SK-N-SH treated with all-trans-retinoic acid at 6 μM for 48 hours (cell line): ENCODE measurements around the gene CHD1.

Source experiments
- ATAC-seq: fragments of 200-7000 bp; cut with Tn5 transposase; 3 replicates; pipeline ENCODE4 v1.9.1; 2020; ENCODE audit warnings: mild to moderate bottlenecking, moderate library complexity
- ARNTL ChIP-seq: fragments of 450-650 bp; formaldehyde crosslinking; IDR thresholded peaks from 2 replicates; pipeline ENCODE4 v1.5.0; 2020; ENCODE audit warnings: low read depth, mild to moderate bottlenecking, moderate library complexity, borderline replicate concordance
- BACH2 ChIP-seq: fragments of 250-450 bp; sonication (Bioruptor Pico); IDR thresholded peaks from 2 replicates; pipeline ENCODE4 v1.9.0; 2021; ENCODE audit warnings: mild to moderate bottlenecking, borderline replicate concordance
- CREB5 ChIP-seq: fragments of 250-450 bp; sonication (Bioruptor Pico); IDR thresholded peaks from 2 replicates; pipeline ENCODE4 v1.5.1; 2020; ENCODE audit warnings: low read depth, mild to moderate bottlenecking, moderate library complexity
- CSDC2 ChIP-seq: fragments of 250-450 bp; sonication (Bioruptor Pico); IDR thresholded peaks from 2 replicates; pipeline ENCODE4 v1.5.0; 2020; ENCODE audit warnings: mild to moderate bottlenecking, moderate library complexity
- ESRRG ChIP-seq: fragments of 250-450 bp; sonication (Bioruptor Pico); IDR thresholded peaks from 2 replicates; pipeline ENCODE4 v1.6.1; 2021; ENCODE audit warnings: mild to moderate bottlenecking
- GLIS3 ChIP-seq: fragments of 250-450 bp; sonication (Bioruptor Pico); IDR thresholded peaks from 2 replicates; pipeline ENCODE4 v1.5.0; 2020; ENCODE audit warnings: mild to moderate bottlenecking, moderate library complexity
- ISL1 ChIP-seq: fragments of 250-450 bp; sonication (Bioruptor Pico); IDR thresholded peaks from 2 replicates; pipeline ENCODE4 v2.1.2; 2022; ENCODE audit warnings: mild to moderate bottlenecking, moderate library complexity
- OSR1 ChIP-seq: fragments of 250-450 bp; sonication (Bioruptor Pico); IDR thresholded peaks from 2 replicates; pipeline ENCODE4 v1.8.0; 2022; ENCODE audit warnings: moderate library complexity, mild to moderate bottlenecking, inconsistent platforms
- PATZ1 ChIP-seq: fragments of 250-450 bp; sonication (Bioruptor Pico); IDR thresholded peaks from 2 replicates; pipeline ENCODE4 v1.8.0; 2020; ENCODE audit warnings: mild to moderate bottlenecking, moderate library complexity, borderline replicate concordance
- PPARA ChIP-seq: fragments of 250-450 bp; sonication (Bioruptor Pico); IDR thresholded peaks from 2 replicates; pipeline ENCODE4 v1.5.0; 2020; ENCODE audit warnings: mild to moderate bottlenecking, borderline replicate concordance
- SNAI2 ChIP-seq: fragments of 250-450 bp; sonication (Bioruptor Pico); IDR thresholded peaks from 2 replicates; pipeline ENCODE4 v1.5.0; 2020; ENCODE audit warnings: mild to moderate bottlenecking, moderate library complexity
- TCF4 ChIP-seq: fragments of 250-450 bp; sonication (Bioruptor Pico); IDR thresholded peaks from 2 replicates; pipeline ENCODE4 v1.8.0; 2021; ENCODE audit warnings: mild to moderate bottlenecking, moderate library complexity, borderline replicate concordance
- TOX ChIP-seq: fragments of 250-450 bp; sonication (Bioruptor Pico); IDR thresholded peaks from 2 replicates; pipeline ENCODE4 v1.8.0; 2021; ENCODE audit warnings: mild to moderate bottlenecking, moderate library complexity, borderline replicate concordance
- TSHZ2 ChIP-seq: fragments of 250-450 bp; sonication (Bioruptor Pico); IDR thresholded peaks from 2 replicates; pipeline ENCODE4 v1.5.0; 2020; ENCODE audit warnings: mild to moderate bottlenecking, moderate library complexity
- ZC3H10 ChIP-seq: fragments of 250-450 bp; sonication (Bioruptor Pico); IDR thresholded peaks from 2 replicates; pipeline ENCODE4 v1.5.1; 2021; ENCODE audit warnings: mild to moderate bottlenecking, moderate library complexity
- ZFP3 ChIP-seq: fragments of 250-450 bp; sonication (Bioruptor Pico); IDR thresholded peaks from 2 replicates; pipeline ENCODE4 v1.5.0; 2020; ENCODE audit warnings: mild to moderate bottlenecking, moderate library complexity
- ZFP30 ChIP-seq: fragments of 450-650 bp; formaldehyde crosslinking; IDR thresholded peaks from 2 replicates; pipeline ENCODE4 v1.5.0; 2022; ENCODE audit warnings: mild to moderate bottlenecking, moderate library complexity
- ZNF565 ChIP-seq: fragments of 450-650 bp; formaldehyde crosslinking; conservative IDR thresholded peaks from 2 replicates; pipeline ENCODE4 v1.5.0; 2020; ENCODE audit warnings: low read depth, mild to moderate bottlenecking, moderate library complexity
- ZNF70 ChIP-seq: fragments of 450-650 bp; formaldehyde crosslinking; IDR thresholded peaks from 2 replicates; pipeline ENCODE4 v1.5.0; 2020; ENCODE audit warnings: mild to moderate bottlenecking, moderate library complexity
- TF ChIP-seq, protein P1 (sequence below): fragments of 250-450 bp; sonication (Bioruptor Pico); IDR thresholded peaks from 2 replicates; pipeline ENCODE4 v1.8.0; 2021; ENCODE audit warnings: low read depth, mild to moderate bottlenecking, moderate library complexity, borderline replicate concordance

Gene CHD1

GRCh38 chr5:98898743-98899142, 30.1 kb downstream of the CHD1 start:
- no peak for TF ChIP-seq OSR1 (CRISPR knock-in tag)
- TF ChIP-seq ESRRG = no peak
- no peak for TF ChIP-seq ARNTL (CRISPR knock-in tag)
- TF ChIP-seq SNAI2 (CRISPR knock-in tag) = no peak
- TF ChIP-seq, protein P1, sequence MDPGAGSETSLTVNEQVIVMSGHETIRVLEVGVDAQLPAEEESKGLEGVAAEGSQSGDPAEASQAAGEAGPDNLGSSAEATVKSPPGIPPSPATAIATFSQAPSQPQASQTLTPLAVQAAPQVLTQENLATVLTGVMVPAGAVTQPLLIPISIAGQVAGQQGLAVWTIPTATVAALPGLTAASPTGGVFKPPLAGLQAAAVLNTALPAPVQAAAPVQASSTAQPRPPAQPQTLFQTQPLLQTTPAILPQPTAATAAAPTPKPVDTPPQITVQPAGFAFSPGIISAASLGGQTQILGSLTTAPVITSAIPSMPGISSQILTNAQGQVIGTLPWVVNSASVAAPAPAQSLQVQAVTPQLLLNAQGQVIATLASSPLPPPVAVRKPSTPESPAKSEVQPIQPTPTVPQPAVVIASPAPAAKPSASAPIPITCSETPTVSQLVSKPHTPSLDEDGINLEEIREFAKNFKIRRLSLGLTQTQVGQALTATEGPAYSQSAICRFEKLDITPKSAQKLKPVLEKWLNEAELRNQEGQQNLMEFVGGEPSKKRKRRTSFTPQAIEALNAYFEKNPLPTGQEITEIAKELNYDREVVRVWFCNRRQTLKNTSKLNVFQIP (CRISPR knock-in tag) = no peak
- no peak for TF ChIP-seq CREB5 (CRISPR knock-in tag)
- TF ChIP-seq CSDC2 (CRISPR knock-in tag) = no peak
- no peak for TF ChIP-seq BACH2 (CRISPR knock-in tag)
- TF ChIP-seq TOX (CRISPR knock-in tag) = no peak
- no peak for TF ChIP-seq TCF4 (CRISPR knock-in tag)
- TF ChIP-seq ZFP3 = no peak
- ATAC-seq = no peak

DNA sequence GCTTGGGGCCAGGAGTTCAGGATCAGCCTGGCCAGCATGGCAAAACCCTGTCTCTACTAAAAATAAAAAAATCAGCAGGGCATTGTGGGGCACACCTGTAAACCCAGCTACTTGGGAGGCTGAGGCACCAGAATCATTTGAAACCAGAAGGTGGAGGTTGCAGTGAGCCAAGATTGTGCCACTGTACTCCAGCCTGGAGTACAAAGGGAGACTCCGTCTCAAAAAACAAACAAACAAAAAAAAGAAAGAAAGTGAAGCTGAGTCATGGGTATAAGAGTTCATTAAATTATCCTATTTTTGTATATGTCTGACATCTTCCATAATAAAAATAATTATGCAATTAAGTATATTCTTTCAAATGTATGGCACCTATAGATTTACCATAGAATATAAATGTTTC, 37.2 kb downstream of the CHD1 start:
- TF ChIP-seq ZNF565 (CRISPR knock-in tag) = no peak
- TF ChIP-seq PPARA (CRISPR knock-in tag) = no peak
- TF ChIP-seq PATZ1 (CRISPR knock-in tag) = no peak
- no peak for TF ChIP-seq SNAI2 (CRISPR knock-in tag)
- TF ChIP-seq GLIS3 = no peak
- no peak for TF ChIP-seq ZC3H10 (CRISPR knock-in tag)
- TF ChIP-seq, all 23 proteins: peak for 0
- no peak for ATAC-seq

DNA sequence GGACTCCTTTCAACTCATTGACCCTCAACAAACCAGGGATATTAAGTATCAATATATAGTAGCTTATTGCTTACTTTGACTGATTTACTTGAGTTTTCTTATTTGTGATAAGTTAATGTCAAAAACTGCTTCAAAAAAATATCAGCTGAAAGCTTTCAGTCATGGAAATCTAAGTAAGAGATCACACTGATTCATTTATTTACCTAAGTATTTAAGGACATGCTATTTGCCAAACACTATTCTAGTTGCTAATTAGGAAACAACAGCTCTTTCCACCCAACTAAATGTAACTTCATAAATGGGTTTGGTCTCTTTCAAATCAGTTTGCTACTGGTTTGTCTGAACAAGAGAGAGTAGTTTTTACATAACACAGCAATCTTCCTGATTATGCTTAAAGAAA, 48.2 kb downstream of the CHD1 start:
- ATAC-seq = no peak

More for the DNA sequence above, 48.2 kb downstream of the CHD1 start:
- TF ChIP-seq ZNF565 (CRISPR knock-in tag) (no peak), ESRRG (no peak), TSHZ2 (CRISPR knock-in tag) (no peak), ZFP30 (CRISPR knock-in tag) (no peak), ZNF70 (CRISPR knock-in tag) (no peak), OSR1 (CRISPR knock-in tag) (no peak), ZFP3 (no peak), PATZ1 (CRISPR knock-in tag) (no peak), PPARA (CRISPR knock-in tag) (no peak), TCF4 (CRISPR knock-in tag) (no peak), GLIS3 (no peak), ZC3H10 (CRISPR knock-in tag) (no peak), TOX (CRISPR knock-in tag) (no peak), ISL1 (no peak), CREB5 (CRISPR knock-in tag) (no peak), CSDC2 (CRISPR knock-in tag) (no peak)
- TF ChIP-seq, protein P1 (CRISPR knock-in tag) = no peak
